ENCODE results near the gene PAQR3.

DNA sequence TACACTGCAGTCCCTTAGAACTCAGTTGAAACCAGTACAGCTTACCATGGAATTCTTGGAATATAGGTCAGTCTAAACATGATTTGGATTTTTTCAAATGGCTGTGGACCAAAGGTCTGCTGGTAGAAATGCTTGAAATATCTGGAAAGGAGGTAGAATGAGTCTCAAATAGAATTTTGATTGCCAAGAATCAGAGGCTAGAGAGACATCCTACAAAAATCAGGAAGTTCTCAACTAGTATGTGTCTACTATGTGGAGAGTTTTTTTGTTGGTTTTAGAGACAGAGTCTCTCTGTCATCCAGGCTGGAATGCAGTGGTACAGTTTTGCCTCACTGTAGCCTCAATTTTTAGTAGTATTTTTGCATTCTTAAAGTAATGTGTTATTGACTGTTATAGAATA lies 53.6 kb downstream of the PAQR3 start:
- no peak for TF ChIP-seq CTCF (IDR thresholded peaks at IDR 0.05)
- no peak for TF ChIP-seq POLR2A (IDR thresholded peaks at IDR 0.05)
- TF ChIP-seq POLR2AphosphoS5 (IDR thresholded peaks at IDR 0.05), result no peak
- TF ChIP-seq EP300 (IDR thresholded peaks at IDR 0.05), result no peak
